ENCODE measurements around the gene GPR55. TPM values are rescaled to one million over a fixed set of nuclear protein-coding genes. Genes with fewer than 3 reads are reported as not detected.
A peak's percentile ranks its signal among the peaks of the same experiment; 100 is the strongest.

The GPR55 gene
- total RNA-seq, 2 donors from 2014 or later, result 2.6 to 7.5 TPM

GRCh38 chr2:230927711-230928341, 2.8 kb upstream of the GPR55 start:
- H3K27me3 ChIP-seq (ENCODE audit: control insufficient read depth, insufficient read depth, low read length, poor library complexity, severe bottlenecking), result no peaks in the 10 kb centered on the region
- no peaks in the 10 kb centered on the region for H3K27me3 Mint-ChIP-seq (ENCODE audit: insufficient read depth)
- H3K4me3 ChIP-seq (ENCODE audit: low read length), result no peak overlapping the region
- peak; percentile 34 for DNase-seq
- no peaks in the 10 kb centered on the region for H3K36me3 ChIP-seq (ENCODE audit: control insufficient read depth, insufficient read depth, low read length)
- WGBS, 2 experiments (ENCODE audit: insufficient coverage in 1 of 2, insufficient read length in 1 of 2), result 91 to 99% methylated on average over 9 to 14 of the region's 14 CpGs
- H3K9me3 ChIP-seq (ENCODE audit: control insufficient read depth, low read length), result no peaks in the 10 kb centered on the region
- H3K36me3 Mint-ChIP-seq (ENCODE audit: low read depth), result no peaks in the 10 kb centered on the region
- no peaks in the 10 kb centered on the region for H3K4me1 Mint-ChIP-seq
- no peak overlapping the region for H3K4me3 Mint-ChIP-seq
- no peak overlapping the region for H3K9ac ChIP-seq (ENCODE audit: extremely low read depth, low read length, poor library complexity, severe bottlenecking)
- H3K27ac Mint-ChIP-seq, result no peak overlapping the region
- H3K27ac ChIP-seq (ENCODE audit: low read depth, low read length), result no peak overlapping the region
- no peaks in the 10 kb centered on the region for H3K4me1 ChIP-seq (ENCODE audit: control insufficient read depth, insufficient read depth, low read length)
- no peaks in the 10 kb centered on the region for H3K9me3 Mint-ChIP-seq
- no peak for TF ChIP-seq CTCF (conservative IDR thresholded peaks at IDR 0.05)

GRCh38 chr2:230925879-230926765, 1.1 kb upstream of the GPR55 start:
- TF ChIP-seq CTCF (conservative IDR thresholded peaks at IDR 0.05), result peak; percentile 63
- no peaks in the 10 kb centered on the region for H3K36me3 ChIP-seq (ENCODE audit: control insufficient read depth, insufficient read depth, low read length)
- 86 to 91% methylated on average over 5 to 11 of the region's 11 CpGs for WGBS, 2 experiments (ENCODE audit: insufficient coverage in 1 of 2, insufficient read length in 1 of 2)
- no peak overlapping the region for H3K9ac ChIP-seq (ENCODE audit: extremely low read depth, low read length, poor library complexity, severe bottlenecking)
- Mint-ChIP-seq H3K27me3 (ENCODE audit: insufficient read depth) (no peaks in the 10 kb centered on the region), H3K36me3 (ENCODE audit: low read depth) (no peaks in the 10 kb centered on the region), H3K27ac (no peak overlapping the region), H3K9me3 (no peaks in the 10 kb centered on the region), H3K4me3 (no peak overlapping the region), H3K4me1 (peaks cover 9% of the 10 kb centered on the region)
- H3K4me3 ChIP-seq (ENCODE audit: low read length), result no peak overlapping the region
- H3K27ac ChIP-seq (ENCODE audit: low read depth, low read length), result no peak overlapping the region
- H3K9me3 ChIP-seq (ENCODE audit: control insufficient read depth, low read length), result no peaks in the 10 kb centered on the region
- no peaks in the 10 kb centered on the region for H3K27me3 ChIP-seq (ENCODE audit: control insufficient read depth, insufficient read depth, low read length, poor library complexity, severe bottlenecking)
- DNase-seq, result peak; percentile 70
- H3K4me1 ChIP-seq (ENCODE audit: control insufficient read depth, insufficient read depth, low read length), result no peaks in the 10 kb centered on the region

GRCh38 chr2:230925443-230925878, 419 bp upstream of the GPR55 start:
- Histone ChIP-seq H3K36me3 (ENCODE audit: control insufficient read depth, insufficient read depth, low read length) (no peaks in the 10 kb centered on the region), H3K9ac (ENCODE audit: extremely low read depth, low read length, poor library complexity, severe bottlenecking) (no peak overlapping the region), H3K27me3 (ENCODE audit: control insufficient read depth, insufficient read depth, low read length, poor library complexity, severe bottlenecking) (no peaks in the 10 kb centered on the region), H3K4me3 (ENCODE audit: low read length) (no peak overlapping the region), H3K4me1 (ENCODE audit: control insufficient read depth, insufficient read depth, low read length) (no peaks in the 10 kb centered on the region), H3K27ac (ENCODE audit: low read depth, low read length) (no peak overlapping the region), H3K9me3 (ENCODE audit: control insufficient read depth, low read length) (no peaks in the 10 kb centered on the region)
- H3K27me3 Mint-ChIP-seq (ENCODE audit: insufficient read depth), result no peaks in the 10 kb centered on the region
- H3K27ac Mint-ChIP-seq, result no peak overlapping the region
- H3K36me3 Mint-ChIP-seq (ENCODE audit: low read depth), result no peaks in the 10 kb centered on the region
- H3K4me1 Mint-ChIP-seq, result peaks cover 9% of the 10 kb centered on the region
- 89 to 96% methylated on average over 4 to 9 of the region's 9 CpGs for WGBS, 2 experiments (ENCODE audit: insufficient coverage in 1 of 2, insufficient read length in 1 of 2)
- H3K4me3 Mint-ChIP-seq, result no peak overlapping the region
- TF ChIP-seq CTCF (conservative IDR thresholded peaks at IDR 0.05), result no peak
- DNase-seq, result peak; percentile 41
- no peaks in the 10 kb centered on the region for H3K9me3 Mint-ChIP-seq

All from endodermal cell (in vitro differentiated cells).